ENCODE data around the gene STPG1. TPM values are rescaled to one million over a fixed set of nuclear protein-coding genes. Genes with fewer than 3 reads are reported as not detected.

The STPG1 gene
- polyA plus RNA-seq, 2 of the 4 experiments (the other 2 are of a cell fraction), result 4.4 to 9.7 TPM

DNA sequence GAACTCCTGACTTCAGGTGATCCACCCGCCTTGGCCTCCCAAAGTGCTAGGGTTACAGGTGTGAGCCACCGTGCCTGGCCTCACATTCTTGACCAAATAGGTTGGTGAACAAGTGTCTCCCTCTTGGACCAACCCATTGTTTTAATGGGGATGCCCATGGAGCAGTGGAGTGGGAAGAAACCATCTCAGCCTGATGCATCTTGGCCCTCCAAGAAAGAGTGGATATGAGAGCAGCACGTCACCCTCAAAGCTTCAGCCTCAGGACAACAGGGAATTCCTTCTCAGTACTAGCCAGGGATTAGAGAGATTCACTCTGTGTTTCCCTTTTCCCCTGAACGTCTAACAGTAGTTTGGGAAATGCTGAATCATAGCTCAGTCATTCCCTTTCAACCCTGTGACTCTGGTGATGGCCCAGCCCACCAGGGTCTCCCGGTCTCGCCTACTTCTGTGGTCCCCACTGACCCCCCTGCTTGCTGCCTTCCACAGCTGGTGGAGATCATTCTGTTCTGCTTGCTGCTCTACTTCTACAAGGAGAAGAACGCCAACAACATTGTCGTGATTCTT is 39.4 kb upstream of the STPG1 start:
- 78% methylated on average over 6 of the region's 8 CpGs for WGBS (ENCODE audit: missing lambda C conversion rate)
- DNase-seq (ENCODE audit: low read depth in 1 of 2, low spot score in 1 of 2) (no peak), ATAC-seq (no peak), FAIRE-seq (no peak)
- no peaks in the 10 kb centered on the region for H3K9me3 ChIP-seq
- CTCF ChIA-PET, result no interaction called here
- H3K27ac ChIP-seq, result no peak overlapping the region
- POLR2A ChIA-PET, result no interaction called here
- no peak overlapping the region for H3K4me2 ChIP-seq
- no peak overlapping the region for H3K4me3 ChIP-seq
- TF ChIP-seq POLR2A (IDR thresholded peaks at IDR 0.05; ENCODE audit: low read length), result no peak
- no peak for TF ChIP-seq NPAS2 (CRISPR knock-in tag; IDR thresholded peaks at IDR 0.05; ENCODE audit: borderline replicate concordance)
- no peak for TF ChIP-seq USF2 (IDR thresholded peaks at IDR 0.05)
- TF ChIP-seq, protein P1, sequence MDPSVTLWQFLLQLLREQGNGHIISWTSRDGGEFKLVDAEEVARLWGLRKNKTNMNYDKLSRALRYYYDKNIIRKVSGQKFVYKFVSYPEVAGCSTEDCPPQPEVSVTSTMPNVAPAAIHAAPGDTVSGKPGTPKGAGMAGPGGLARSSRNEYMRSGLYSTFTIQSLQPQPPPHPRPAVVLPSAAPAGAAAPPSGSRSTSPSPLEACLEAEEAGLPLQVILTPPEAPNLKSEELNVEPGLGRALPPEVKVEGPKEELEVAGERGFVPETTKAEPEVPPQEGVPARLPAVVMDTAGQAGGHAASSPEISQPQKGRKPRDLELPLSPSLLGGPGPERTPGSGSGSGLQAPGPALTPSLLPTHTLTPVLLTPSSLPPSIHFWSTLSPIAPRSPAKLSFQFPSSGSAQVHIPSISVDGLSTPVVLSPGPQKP (IDR thresholded peaks at IDR 0.05; ENCODE audit: low read depth, low read length), result no peak
- TF ChIP-seq SREBF2 (IDR thresholded peaks at IDR 0.05), result no peak
- TF ChIP-seq, protein P2, sequence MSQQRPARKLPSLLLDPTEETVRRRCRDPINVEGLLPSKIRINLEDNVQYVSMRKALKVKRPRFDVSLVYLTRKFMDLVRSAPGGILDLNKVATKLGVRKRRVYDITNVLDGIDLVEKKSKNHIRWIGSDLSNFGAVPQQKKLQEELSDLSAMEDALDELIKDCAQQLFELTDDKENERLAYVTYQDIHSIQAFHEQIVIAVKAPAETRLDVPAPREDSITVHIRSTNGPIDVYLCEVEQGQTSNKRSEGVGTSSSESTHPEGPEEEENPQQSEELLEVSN (IDR thresholded peaks at IDR 0.05; ENCODE audit: borderline replicate concordance, low read depth), result no peak
- no peak for TF ChIP-seq CBX2 (IDR thresholded peaks at IDR 0.05; ENCODE audit: borderline replicate concordance, low read depth)
- no peak for TF ChIP-seq FOSB (CRISPR knock-in tag; IDR thresholded peaks at IDR 0.05)
- TF ChIP-seq MAX (IDR thresholded peaks at IDR 0.05), result no peak
- TF ChIP-seq HDAC2 (IDR thresholded peaks at IDR 0.05), result no peak
- TF ChIP-seq, protein P3, sequence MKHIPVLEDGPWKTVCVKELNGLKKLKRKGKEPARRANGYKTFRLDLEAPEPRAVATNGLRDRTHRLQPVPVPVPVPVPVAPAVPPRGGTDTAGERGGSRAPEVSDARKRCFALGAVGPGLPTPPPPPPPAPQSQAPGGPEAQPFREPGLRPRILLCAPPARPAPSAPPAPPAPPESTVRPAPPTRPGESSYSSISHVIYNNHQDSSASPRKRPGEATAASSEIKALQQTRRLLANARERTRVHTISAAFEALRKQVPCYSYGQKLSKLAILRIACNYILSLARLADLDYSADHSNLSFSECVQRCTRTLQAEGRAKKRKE (CRISPR knock-in tag; IDR thresholded peaks at IDR 0.05; ENCODE audit: low read depth), result no peak
- no peak for TF ChIP-seq JUNB (IDR thresholded peaks at IDR 0.05)
- TF ChIP-seq ZFP36 (IDR thresholded peaks at IDR 0.05; ENCODE audit: borderline replicate concordance, partially characterized antibody), result no peak
- TF ChIP-seq, protein P4, sequence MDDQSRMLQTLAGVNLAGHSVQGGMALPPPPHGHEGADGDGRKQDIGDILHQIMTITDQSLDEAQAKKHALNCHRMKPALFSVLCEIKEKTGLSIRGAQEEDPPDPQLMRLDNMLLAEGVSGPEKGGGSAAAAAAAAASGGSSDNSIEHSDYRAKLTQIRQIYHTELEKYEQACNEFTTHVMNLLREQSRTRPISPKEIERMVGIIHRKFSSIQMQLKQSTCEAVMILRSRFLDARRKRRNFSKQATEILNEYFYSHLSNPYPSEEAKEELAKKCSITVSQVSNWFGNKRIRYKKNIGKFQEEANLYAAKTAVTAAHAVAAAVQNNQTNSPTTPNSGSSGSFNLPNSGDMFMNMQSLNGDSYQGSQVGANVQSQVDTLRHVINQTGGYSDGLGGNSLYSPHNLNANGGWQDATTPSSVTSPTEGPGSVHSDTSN (IDR thresholded peaks at IDR 0.05), result no peak
- no peak for TF ChIP-seq MYC (IDR thresholded peaks at IDR 0.05; ENCODE audit: borderline replicate concordance, low read length)
- no peak for TF ChIP-seq CTCF (IDR thresholded peaks at IDR 0.05)
- no peak for TF ChIP-seq NR3C1 (IDR thresholded peaks at IDR 0.05)
- TF ChIP-seq, protein P5, sequence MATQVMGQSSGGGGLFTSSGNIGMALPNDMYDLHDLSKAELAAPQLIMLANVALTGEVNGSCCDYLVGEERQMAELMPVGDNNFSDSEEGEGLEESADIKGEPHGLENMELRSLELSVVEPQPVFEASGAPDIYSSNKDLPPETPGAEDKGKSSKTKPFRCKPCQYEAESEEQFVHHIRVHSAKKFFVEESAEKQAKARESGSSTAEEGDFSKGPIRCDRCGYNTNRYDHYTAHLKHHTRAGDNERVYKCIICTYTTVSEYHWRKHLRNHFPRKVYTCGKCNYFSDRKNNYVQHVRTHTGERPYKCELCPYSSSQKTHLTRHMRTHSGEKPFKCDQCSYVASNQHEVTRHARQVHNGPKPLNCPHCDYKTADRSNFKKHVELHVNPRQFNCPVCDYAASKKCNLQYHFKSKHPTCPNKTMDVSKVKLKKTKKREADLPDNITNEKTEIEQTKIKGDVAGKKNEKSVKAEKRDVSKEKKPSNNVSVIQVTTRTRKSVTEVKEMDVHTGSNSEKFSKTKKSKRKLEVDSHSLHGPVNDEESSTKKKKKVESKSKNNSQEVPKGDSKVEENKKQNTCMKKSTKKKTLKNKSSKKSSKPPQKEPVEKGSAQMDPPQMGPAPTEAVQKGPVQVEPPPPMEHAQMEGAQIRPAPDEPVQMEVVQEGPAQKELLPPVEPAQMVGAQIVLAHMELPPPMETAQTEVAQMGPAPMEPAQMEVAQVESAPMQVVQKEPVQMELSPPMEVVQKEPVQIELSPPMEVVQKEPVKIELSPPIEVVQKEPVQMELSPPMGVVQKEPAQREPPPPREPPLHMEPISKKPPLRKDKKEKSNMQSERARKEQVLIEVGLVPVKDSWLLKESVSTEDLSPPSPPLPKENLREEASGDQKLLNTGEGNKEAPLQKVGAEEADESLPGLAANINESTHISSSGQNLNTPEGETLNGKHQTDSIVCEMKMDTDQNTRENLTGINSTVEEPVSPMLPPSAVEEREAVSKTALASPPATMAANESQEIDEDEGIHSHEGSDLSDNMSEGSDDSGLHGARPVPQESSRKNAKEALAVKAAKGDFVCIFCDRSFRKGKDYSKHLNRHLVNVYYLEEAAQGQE (IDR thresholded peaks at IDR 0.05), result no peak
- no peak for TF ChIP-seq KDM5A (IDR thresholded peaks at IDR 0.05)
- TF ChIP-seq ZNF302 (CRISPR knock-in tag; IDR thresholded peaks at IDR 0.05), result no peak
- H3K4me1 ChIP-seq, result no peaks in the 10 kb centered on the region

All from A549 (cell line).